GM19455 (cell line): ENCODE measurements around the gene OBSCN.

Source experiments
- ATAC-seq: cut with Tn5 transposase; IDR thresholded peaks from one replicate; pipeline ENCODE4 v1.9.1; 2021; ENCODE audit not compliant: unreplicated experiment

The OBSCN gene

DNA sequence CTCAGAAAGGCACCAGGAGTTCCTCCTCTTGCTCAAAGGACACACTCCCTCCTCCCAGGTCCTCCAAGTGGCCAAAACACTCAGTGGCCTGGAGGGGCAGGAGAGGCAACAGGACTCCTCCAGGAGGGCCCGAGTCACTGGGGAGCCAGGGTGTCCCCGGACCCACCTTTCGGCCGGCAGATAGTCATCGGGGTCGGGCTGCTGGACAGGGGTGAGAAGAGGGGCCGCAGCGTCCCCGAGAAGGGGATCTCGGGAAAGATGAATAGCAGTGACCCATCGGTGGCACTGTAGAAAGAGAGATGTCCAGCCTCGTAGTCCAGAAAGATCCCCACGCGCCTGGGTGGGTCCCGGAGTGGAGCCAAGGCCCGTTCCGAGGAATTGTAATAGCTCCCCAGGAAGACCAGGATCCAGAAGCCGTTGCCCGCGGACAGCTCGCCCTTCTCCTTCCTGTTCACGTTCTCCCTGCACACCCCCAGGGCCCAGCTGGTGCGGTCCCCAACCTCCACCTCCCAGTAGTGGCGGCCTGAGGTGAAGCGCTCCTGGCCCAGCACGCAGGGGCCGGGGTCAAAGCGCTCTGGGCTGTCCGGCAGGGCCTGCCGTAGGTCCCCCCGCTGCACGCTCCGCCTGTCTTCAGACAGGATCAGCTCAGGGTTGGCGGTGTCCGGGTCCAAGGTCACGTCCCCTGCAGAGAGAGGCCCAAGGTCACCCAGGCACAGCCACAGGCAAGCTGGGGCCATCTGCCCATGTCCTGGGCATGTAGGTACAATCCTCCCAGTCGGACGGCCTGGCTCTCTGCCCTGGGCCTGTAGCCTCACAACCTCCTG is 186.9 kb downstream of the OBSCN start:
- ATAC-seq, result no peak

DNA sequence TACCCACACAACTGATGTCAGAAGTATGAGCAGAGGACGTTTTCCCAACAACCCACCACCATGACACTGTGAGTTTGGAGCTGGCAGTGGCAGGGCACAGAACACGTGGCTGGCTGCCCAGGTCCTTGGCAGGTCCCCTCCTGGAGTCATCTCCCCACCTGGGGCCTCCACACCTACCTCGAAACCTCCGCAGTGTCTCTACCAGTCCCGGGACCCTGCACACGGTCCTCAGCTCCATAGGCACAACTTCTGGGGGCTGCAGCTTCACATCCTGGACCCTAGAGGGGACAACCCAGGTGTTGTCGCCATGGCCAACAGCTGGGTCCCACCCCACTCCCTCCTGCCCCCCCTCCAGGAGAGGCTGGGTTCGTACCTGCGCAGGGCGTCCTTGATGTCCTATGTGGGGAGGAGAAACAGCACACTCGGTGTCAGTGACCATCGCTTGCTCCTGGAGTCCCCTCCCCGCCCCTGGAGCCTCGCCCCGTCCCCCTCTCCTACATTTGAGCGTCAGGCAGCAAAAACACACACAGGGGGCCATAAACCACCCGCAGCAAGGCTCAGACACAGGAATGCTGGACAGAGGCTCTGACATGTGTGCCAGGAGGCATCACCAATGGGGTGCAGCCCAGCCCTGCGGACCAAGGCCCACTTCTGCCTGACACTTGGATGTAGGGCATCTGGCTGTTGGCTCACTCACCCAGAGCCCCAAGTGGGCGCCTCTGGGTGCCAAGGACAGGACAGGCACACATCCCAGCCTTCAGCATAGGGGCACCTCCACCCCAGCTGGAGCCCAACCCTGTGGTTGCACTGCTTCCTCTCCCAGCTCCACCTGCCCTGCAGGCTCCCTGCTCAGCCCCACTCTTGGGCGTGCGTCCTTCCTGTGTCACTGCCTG is 189.2 kb downstream of the OBSCN start:
- no peak for ATAC-seq

DNA sequence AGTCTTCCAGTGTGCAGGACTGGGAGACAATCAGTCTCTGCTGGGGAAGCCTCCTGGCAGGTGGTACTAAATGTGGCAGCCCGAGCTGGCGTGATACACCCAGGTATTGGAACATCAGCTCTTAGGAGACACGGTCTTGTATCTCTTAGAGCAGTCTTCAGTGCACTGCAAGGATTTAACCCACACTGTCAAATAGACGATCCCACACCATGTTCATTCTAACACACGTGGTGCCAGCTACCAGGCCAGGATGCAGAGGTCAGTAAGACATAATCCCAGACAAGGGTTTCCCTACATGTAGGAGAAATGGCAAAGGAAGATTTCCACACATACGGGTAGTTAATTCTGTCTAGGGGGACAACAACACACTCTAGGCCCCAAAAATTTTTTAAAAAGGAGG is 190.1 kb downstream of the OBSCN start:
- no peak for ATAC-seq

DNA sequence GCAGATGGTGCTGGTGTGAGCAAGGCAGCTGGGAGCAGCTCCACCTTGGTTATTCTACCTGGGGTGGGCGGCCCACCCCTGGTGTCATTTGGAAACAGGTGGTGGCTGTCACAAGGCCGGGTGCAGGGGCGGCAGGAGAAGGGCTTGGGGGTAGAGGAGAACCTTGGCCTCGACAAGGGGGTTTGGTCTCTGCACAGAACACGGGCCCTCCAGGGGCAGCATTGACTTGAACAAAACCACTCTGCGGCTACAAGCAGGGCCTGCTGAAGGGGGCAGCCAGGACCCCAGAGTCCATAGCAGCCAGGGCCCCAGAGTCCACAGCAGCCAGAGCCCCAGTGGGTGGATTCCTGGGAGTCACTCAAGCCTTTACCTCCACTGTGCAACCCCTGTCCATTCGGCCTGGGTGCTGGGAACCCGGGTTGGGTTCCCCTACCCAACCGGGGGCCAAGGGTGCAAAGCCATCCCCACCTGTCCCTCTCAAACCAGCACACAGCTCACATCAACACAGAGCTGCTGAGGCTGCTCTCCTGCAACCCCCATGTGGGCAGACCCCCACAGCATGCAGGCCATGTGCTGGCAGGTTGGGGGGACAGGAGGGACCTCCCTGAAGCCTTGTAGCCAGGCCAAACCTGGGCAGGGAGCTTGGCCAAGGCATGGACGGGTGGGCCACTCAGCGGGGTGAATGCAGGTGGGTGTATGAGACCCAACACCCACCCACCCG is 191.1 kb downstream of the OBSCN start:
- ATAC-seq, result no peak

DNA sequence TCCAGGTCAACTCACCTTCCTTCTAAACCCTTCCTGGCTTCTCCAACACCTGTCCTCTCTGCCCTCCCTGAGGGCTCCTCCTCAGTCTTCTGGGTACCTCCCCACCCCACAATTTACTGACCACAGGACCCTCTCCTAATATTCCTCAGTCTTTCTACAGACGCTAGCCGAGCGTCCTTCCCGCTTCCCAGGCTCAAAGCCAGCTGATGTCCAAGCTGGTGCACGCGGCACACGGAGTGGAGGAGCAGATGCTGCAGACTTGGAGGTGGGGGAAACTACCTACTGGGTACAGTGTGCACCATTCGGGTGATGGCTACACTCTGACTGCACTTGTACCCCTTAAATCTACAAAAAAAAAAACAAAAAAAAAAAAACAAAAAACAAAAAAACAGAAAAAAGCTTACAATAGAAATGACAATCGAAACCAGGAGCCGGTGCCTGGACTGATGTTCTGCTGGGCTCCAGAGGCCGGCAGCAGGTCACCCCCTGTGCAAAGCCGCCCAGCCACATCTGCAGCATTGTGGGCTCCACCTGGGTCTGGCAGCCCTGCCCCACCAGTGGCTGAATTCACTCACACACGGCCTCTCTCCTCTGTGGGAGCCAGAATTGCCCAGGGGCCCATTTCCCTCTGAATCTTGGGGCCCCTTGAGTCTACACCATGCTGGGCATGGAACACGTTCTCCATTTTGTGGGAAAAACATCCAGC is 191.8 kb downstream of the OBSCN start:
- no peak for ATAC-seq

DNA sequence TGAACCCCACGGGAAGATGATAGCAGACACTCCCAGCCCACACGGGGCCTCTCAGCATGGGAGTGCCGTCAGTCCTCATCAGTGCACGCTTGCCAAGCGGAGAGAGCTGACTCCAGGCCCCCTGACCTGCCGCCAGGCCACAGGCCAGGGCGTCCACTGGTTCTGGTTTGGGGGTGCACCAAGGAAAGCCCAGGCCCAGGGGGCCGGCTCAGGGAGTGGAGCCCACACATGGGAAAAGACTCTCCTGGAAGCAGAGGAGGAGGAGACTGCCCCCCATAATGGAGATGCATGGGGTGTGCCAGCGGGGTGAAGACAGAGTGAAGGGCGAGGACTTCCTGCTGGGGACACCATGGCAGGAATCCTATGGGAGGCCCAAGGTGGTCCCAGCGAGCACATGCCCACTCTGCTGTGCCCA is 192.4 kb downstream of the OBSCN start:
- ATAC-seq, result no peak

DNA sequence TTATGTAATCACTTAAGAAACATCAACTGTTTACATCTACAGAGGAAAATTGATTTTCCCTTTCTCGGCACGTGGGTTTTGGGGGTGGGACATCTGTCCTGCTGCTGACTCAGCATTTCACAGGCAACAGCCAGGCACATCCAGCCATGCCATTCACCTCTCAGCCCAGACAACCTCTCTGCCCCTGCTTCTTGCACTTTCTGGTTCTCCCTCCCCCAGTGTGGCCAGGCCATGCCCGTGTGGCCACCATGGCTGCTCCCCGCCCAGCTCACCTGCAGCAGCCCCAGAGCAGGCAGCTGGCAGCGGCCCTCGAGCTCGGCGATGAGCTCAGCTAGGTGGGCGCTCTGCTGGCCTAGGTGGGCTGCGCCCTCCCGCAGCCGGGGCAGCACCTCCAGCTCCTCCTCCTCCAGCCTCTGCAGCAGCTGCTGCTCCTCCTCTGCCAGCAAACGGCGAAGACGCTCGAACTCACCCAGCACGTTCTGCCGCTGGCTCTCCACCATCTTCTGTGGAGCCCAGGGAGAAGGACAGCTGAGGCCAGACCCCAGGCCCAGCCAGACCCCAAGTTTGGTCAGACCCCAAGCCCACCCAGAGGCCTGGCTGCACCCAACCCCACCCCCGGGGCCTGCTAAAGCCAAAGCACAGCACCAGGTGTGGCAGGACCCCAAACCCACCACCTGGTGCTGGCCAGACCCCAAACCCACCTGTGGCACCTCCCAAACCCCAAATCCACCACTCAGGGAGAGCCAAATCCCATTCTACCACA is 193.0 kb downstream of the OBSCN start:
- ATAC-seq, result no peak

DNA sequence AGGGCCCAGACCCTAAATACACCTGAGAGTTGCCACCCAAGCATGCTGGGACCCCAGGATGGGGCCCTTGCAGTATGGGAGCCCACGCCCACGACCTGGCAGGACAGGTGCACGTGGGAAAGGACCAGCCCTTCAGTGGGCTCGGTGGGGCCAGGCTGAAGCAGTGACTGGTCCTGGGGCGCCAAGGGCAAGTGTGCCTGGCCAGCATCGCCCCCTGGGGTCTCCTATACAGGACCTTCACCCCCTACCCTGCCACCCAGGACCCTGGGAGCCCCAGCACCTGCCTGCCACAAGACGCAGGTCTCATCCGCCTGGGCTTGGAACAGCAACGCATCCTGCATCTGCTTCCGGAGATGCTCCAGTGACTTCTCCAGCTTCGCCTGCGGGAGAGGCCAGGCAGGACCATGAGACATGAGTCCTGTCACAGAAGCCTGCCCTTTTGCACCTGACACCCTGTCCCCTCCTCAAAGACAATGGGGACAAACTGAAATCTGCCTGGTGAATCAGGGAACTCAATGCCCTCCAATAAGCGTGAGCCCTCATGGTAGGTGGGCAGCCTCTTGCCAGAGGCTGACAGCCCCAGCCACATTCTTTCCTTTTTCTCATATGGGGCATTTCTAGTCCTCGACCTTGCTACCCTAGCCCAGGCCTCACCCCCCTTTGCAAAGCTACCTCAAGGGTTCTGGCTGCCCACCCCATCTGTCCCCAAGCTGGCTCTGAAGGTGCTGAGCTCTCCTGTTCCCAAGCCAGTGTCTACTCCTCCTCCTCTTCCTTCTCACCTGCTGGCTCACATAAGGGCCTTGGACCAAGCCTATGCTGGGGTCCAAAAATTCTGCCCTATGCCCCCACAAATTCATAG is 194.2 kb downstream of the OBSCN start:
- no peak for ATAC-seq

DNA sequence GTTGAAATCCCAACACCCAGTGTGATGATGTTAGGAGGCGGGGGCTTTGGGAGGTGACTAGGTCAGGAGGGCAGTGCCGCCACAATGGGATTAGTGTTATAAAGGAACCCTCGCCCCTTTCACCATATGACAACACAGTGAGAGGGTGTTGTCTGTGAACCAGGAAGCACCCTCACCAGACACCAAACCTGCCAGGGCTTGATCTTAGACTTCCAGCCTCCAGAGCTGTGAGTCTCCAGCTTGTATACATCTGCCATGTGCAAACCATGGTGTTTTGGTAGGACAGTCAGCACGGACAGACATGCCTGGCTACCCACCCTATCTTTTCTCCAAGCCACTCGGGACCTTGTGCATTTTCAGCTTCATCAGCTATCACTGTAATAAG is 194.8 kb downstream of the OBSCN start:
- ATAC-seq, result no peak

DNA sequence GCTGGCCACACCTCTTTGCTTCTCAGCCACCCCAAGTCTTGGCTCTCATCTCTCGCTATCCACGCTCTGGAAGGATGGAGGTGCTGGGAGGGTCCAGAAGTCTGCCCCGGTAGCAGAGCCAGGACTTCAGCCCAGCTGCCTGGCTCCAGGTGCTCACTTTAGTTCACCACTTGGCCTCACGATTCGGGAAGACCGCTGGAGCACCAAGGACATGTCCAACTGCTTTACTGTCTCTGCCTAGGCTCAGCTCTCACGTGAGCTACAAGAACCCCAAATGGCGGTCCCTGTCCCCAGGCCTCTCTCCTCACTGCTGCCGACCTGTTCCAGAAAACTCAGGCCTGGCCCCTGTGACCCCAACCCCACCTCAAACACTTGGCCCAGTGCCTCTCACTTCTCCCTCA is 195.4 kb downstream of the OBSCN start:
- no peak for ATAC-seq

DNA sequence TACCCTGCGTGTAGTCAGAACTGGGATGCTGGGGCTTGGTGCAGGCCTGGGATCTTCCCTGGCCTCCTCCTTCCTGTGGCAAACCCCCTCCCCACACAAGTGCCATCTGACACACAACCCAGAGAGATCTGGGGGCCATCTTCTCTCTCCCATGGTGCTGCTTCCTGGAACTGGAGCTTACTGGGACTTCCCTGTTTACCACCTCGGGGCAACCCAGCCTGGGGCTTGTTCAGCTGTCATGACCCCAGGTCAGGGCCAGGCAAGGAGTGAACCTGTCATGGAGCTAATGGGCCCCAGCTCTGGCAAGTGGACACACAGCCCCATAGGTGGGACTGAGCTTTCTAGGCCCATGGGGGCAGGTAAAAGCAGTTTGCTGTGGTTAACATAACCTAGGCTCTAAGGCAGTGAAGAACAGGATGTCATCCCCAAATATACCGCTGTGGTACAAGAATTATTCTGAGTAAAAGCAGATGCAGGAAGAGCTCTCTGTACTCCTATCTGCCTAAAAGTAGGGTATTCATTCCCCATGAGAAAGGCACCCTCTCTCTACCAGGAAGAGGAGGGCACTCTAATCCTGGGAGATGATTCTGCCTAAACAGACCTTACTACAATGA is 196.4 kb downstream of the OBSCN start:
- ATAC-seq, result no peak

DNA sequence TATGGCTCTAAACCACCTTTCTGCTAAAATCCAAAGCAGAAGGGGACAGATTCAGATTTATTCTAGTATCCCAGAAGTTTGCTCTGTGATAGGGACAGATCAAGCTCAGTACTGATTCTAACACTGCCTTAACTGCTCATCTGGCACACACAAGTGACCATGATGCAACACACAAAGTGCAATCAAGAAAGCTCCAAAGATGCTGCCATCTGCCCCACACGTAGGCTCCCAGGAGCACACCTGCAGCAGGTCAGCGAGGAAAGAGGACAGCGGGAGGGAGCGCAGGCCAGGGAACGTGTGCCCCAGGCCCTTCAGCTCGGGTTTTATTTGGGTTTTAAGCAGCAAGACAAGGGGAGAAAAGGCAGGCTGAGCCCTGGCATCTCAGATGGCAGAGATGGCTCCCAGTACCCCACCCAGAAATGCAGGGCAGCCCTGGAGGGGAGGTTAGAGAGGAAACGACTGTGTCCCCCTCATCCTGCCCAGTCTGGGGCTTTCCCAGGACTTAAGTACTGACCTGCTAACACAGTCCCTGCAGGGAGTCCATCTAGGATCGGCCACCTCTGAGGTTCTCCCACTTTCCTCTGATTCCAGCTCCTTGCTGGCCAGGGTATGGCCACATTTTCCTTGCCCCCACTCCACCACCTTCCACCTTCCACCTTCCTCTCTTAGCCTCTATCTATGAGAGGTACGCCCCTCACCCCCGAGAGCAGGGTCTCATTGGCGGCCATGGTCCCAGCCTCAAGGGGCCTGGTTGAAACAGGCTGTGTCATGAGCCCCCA is 197.5 kb downstream of the OBSCN start:
- ATAC-seq, result no peak

DNA sequence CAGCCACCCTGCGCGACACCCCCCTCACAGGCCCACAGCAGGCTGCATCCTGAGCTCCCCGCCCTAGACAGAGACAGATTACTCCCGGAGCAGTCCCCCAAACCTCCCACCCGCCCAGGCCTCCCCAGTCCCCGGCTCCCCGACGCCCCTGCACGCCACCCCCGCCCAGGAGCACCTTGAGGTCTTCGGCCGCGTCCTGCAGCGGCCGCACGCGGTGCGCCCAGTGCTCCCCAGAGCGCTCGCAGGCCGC is 198.1 kb downstream of the OBSCN start:
- no peak for ATAC-seq

DNA sequence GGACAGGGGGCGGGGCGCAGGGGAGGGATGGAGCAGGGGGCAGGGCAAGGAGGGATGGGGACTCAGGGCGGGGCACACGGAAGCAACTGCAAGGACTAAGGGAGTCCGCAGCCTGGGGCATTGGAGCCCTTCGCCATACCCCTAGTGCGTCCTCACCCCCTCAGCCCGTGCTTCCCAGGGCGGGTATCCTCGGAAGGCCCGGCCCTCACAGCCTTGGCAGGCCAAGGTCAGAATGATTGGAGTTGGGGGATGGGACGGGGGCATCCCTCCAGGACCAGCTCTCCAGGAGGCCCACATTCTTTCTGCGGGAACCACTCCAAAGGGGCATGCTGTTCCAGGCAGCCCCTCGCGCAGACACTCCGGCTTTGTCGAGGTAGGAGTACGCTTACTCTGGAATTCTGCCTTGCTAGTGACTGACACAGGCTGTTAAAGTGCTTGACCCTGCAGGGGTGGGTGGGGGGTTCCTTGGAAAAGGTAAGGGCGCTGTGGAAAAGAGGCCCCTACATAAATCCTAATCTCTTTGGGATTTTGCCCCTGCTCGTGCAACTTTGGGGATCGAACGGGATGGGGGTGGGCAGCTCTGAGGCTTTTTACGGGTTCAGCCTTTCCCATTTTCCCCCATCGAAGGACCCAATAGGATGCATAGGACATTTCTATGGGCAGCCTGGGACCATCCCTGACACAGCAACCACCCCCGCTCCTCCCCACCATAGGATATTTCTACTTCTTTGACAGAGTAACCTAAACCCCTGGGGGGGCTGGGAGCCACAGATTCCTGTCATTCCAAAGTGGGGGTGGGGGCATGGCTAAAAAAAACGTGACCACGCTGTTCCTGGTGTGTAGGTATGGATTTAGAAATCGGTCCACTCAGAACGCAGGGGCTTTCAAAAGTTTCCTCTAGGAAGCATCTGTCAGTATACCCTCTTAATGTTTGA is 199.5 kb downstream of the OBSCN start:
- ATAC-seq, result no peak

DNA sequence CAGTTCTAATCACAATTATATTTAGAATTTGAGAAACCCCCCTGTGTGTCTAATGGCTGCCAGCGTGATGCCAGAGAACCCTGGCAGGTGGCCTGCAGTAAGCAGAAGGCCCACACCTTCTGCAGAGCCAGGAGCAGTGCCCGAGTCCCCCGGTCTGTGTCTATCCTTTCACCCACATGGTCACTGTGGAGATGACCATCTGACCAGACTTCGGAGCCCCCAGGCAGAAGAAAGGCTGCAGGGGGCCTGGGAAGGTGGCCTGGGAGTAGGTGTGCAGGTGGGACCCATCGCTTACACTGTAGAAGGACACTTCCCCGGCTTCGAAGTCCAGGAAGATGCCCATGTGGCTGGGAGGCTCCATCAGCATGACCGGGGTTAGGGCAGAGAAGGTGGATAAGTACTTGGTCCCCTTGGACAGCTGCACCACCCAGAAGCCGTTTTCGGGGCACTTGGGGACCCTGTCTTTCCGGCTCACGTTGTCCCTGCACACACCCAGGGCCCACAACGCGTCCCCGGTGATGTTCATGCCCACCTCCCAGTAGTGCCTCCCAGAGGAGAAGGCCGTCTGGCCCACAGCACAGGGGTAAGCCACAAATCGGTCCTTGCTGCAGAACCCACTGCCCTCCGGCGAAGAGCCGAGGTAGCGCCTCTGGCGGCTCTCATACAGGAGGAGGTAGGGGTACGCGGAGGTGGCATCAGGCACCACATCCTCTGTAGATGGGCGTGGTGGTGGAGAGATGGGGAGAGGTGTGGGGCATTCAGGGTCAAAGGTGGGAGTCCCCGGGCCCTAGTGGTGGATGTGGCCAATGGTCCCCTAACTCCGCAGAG is 200.4 kb downstream of the OBSCN start:
- ATAC-seq, result no peak
